Cardiac fibroblast (primary cell): ENCODE results near the gene MAJIN.
"Not testable (repeated sequence)": the region's sequence is repeated elsewhere in the genome, so short reads cannot be mapped to it uniquely, and the experiment has no call there.

ENCODE experiments used
- DNase-seq, 2 donors: peaks; one replicate each; pipeline versions ENCODE4 v3.0.0 to v3.0.0-alpha.2; 2010; ENCODE audit warnings: low read depth in 2 of 2
- H3K4me3 ChIP-seq, 2 donors: replicated peaks in 1 of 2; 1 replicate in 1 of 2; 2 replicates in 1 of 2; pipeline ENCODE4 v1.5.1; 2011; ENCODE audit warnings: low read depth in 2 of 2, low read length in 2 of 2, mild to moderate bottlenecking in 2 of 2, moderate library complexity in 1 of 2
- TF ChIP-seq, protein P1 (sequence below): IDR thresholded peaks from one replicate; pipeline ENCODE4 v1.5.1; 2011; ENCODE audit warnings: low read depth, mild to moderate bottlenecking, low read length, inconsistent platforms

Gene MAJIN

DNA sequence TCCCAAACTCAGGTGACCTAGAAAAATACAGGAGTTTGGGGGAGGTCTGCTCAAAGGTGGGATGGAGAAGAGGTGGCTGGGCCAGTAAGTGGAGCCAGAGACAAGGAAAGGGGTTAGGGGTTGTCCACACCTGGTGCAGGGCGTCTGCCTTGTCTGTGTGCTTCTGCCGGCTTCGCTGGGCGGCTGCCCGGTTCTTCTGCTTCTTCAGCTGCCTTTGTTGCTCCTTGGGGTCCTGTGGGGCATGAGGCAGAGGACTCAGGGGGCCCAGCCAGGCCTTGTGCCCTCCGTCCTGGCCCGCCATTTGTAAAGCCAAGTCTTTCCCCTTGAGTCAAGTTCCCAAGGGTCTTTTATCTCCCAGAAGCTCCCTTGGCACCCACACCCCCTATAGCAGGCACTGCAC, 22.4 kb upstream of the MAJIN start:
- H3K4me3 ChIP-seq, result no peak overlapping the region
- TF ChIP-seq, protein P1, sequence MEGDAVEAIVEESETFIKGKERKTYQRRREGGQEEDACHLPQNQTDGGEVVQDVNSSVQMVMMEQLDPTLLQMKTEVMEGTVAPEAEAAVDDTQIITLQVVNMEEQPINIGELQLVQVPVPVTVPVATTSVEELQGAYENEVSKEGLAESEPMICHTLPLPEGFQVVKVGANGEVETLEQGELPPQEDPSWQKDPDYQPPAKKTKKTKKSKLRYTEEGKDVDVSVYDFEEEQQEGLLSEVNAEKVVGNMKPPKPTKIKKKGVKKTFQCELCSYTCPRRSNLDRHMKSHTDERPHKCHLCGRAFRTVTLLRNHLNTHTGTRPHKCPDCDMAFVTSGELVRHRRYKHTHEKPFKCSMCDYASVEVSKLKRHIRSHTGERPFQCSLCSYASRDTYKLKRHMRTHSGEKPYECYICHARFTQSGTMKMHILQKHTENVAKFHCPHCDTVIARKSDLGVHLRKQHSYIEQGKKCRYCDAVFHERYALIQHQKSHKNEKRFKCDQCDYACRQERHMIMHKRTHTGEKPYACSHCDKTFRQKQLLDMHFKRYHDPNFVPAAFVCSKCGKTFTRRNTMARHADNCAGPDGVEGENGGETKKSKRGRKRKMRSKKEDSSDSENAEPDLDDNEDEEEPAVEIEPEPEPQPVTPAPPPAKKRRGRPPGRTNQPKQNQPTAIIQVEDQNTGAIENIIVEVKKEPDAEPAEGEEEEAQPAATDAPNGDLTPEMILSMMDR, result no peak
- DNase-seq, result no peak

DNA sequence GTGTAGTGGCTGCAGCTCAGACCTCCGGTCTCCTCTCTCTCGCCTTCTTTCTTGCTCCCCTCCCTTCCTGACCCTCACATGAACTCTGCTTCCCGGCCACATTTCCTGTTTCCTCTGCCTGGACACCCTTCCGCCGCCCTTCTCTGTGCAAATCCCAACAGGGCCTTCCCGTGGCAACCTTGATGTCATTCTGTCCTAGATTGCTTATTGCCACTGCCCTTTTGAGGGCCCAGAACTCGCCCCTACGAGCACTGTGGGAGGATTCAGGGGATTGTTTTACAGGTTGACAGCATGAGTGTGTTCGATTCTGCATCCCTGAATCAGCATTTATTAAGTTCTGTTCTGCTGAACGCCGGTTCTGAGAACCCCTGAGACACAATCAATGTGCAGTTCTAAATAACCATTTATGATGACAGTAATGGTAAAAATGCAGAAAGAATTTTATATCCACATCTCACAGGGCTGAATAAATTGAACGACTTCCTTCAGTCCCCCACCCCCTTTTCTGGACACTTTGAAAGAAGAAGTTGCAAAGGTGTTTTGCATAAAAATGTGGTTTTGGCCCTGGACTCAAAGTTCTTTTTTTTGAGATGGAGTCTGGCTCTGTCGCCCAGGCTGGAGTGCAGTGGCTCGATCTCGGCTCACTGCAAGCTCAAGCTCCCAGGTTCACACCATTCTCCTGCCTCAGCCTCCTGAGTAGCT, 18.5 kb upstream of the MAJIN start:
- no peak overlapping the region for H3K4me3 ChIP-seq
- TF ChIP-seq, protein P1, result no peak
- DNase-seq, result peak; percentile 46 to 64

- no peak for DNase-seq
- TF ChIP-seq, protein P1, result no peak
- H3K4me3 ChIP-seq, result no peak overlapping the region
These were observed 17.5 kb upstream of the MAJIN start for GRCh38 chr11:64989416-64989815.

GRCh38 chr11:64987998-64988854, 16.3 kb upstream of the MAJIN start:
- H3K4me3 ChIP-seq, result no peak overlapping the region
- TF ChIP-seq, protein P1, result no peak
- no peak for DNase-seq

DNA sequence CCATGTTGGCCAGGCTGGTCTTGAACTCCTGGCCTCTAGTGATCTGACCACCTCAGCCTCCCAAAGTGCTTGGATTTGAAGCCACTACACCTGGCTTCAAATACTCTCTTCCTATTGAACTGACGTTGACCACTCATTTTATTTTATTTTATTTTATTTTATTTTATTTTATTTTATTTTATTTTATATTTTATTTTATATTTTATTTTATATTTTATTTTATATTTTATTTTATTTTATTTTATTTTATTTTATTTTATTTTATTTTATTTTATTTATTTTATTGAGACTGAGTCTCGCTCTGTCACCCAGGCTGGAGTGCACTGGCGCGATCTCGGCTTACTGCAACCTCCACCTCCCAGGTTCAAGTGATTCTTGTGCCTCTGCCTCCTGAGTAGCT, 11.4 kb upstream of the MAJIN start:
- not testable (repeated sequence) for DNase-seq, H3K4me3 ChIP-seq

GRCh38 chr11:64976651-64977050, 4.7 kb upstream of the MAJIN start:
- no peak for DNase-seq
- no peak overlapping the region for H3K4me3 ChIP-seq
- TF ChIP-seq, protein P1, result no peak

GRCh38 chr11:64974124-64974523, 2.2 kb upstream of the MAJIN start:
- no peak for DNase-seq
- no peak overlapping the region for H3K4me3 ChIP-seq
- TF ChIP-seq, protein P1, result no peak
